GM23338 (cell line): ENCODE measurements around the gene HJV.
"Not testable (repeated sequence)": the region's sequence is repeated elsewhere in the genome, so short reads cannot be mapped to it uniquely, and the experiment has no call there.

Experiments
- EZH2 ChIP-seq: fragments of 200-600 bp; sonication (generic); IDR thresholded peaks from one replicate; pipeline ENCODE4 v1.8.0; 2017; ENCODE audit warnings: antibody characterized with exemption, mild to moderate bottlenecking, low read depth; ENCODE audit not compliant: unreplicated experiment
- EZH2phosphoT487 ChIP-seq: fragments of 200-600 bp; sonication (generic); IDR thresholded peaks from one replicate; pipeline ENCODE4 v1.8.1; 2018; ENCODE audit warnings: antibody characterized with exemption; ENCODE audit not compliant: unreplicated experiment
- JUNB ChIP-seq: IDR thresholded peaks from one replicate; pipeline ENCODE4 v1.6.1; 2016; ENCODE audit warnings: antibody characterized with exemption; ENCODE audit not compliant: unreplicated experiment
- NANOG ChIP-seq: IDR thresholded peaks from 2 replicates; pipeline ENCODE4 v1.6.1; 2016; ENCODE audit warnings: antibody characterized with exemption, borderline replicate concordance
- POLR2AphosphoS5 ChIP-seq: IDR thresholded peaks from 2 replicates; pipeline ENCODE4 v1.6.1; 2016; ENCODE audit warnings: antibody characterized with exemption, low read depth
- ZNF331 ChIP-seq: fragments of 250-450 bp; sonication (Bioruptor Pico); IDR thresholded peaks from 2 replicates; pipeline ENCODE4 v1.5.0; 2020; ENCODE audit warnings: low read depth, mild to moderate bottlenecking, moderate library complexity
- TF ChIP-seq, protein P1 (sequence below), 2 experiments: fragments of 200-600 bp in 1 of 2; sonication (generic) in 1 of 2; conservative IDR thresholded peaks; 2 replicates each; pipeline versions ENCODE4 v1.5.1 to v1.6.1; 2016 to 2017; ENCODE audit warnings: antibody characterized with exemption in 2 of 2, low read depth in 2 of 2, mild to moderate bottlenecking in 2 of 2, moderate library complexity in 1 of 2
- TF ChIP-seq, protein P2 (sequence below): IDR thresholded peaks from one replicate; pipeline ENCODE4 v1.6.1; 2018; ENCODE audit warnings: antibody characterized with exemption; ENCODE audit not compliant: unreplicated experiment
- TF ChIP-seq, protein P3 (sequence below): IDR thresholded peaks from 2 replicates; pipeline ENCODE4 v1.6.1; 2016; ENCODE audit warnings: antibody characterized with exemption
- TF ChIP-seq, protein P4 (sequence below): fragments of 250-450 bp; sonication (Bioruptor Pico); IDR thresholded peaks from 2 replicates; pipeline ENCODE4 v1.5.0; 2020; ENCODE audit warnings: mild to moderate bottlenecking, moderate library complexity

DNA sequence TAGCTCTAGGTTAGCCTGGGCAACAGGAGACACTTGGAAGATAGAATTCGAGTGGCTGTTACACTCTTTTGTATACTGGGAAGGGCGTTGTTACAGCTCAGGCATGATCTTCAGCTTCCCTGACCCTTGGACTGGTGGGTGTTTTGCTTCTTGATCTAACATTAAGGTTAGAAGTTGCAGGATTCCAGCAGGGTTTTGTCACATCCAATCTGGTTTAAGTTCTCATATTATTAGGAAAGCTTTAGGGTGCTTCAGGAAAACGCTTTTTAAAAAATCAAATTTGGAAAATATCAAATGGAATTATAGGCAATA, 29.1 kb upstream of the HJV start:
- TF ChIP-seq, protein P1, sequence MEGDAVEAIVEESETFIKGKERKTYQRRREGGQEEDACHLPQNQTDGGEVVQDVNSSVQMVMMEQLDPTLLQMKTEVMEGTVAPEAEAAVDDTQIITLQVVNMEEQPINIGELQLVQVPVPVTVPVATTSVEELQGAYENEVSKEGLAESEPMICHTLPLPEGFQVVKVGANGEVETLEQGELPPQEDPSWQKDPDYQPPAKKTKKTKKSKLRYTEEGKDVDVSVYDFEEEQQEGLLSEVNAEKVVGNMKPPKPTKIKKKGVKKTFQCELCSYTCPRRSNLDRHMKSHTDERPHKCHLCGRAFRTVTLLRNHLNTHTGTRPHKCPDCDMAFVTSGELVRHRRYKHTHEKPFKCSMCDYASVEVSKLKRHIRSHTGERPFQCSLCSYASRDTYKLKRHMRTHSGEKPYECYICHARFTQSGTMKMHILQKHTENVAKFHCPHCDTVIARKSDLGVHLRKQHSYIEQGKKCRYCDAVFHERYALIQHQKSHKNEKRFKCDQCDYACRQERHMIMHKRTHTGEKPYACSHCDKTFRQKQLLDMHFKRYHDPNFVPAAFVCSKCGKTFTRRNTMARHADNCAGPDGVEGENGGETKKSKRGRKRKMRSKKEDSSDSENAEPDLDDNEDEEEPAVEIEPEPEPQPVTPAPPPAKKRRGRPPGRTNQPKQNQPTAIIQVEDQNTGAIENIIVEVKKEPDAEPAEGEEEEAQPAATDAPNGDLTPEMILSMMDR (conservative IDR thresholded peaks at IDR 0.05; ENCODE audit: low read depth in 2 of 2): not testable (repeated sequence)
- not testable (repeated sequence) for TF ChIP-seq POLR2AphosphoS5; EZH2phosphoT487; JUNB; EZH2; ZNF331 (CRISPR knock-in tag); NANOG
- TF ChIP-seq, protein P2, sequence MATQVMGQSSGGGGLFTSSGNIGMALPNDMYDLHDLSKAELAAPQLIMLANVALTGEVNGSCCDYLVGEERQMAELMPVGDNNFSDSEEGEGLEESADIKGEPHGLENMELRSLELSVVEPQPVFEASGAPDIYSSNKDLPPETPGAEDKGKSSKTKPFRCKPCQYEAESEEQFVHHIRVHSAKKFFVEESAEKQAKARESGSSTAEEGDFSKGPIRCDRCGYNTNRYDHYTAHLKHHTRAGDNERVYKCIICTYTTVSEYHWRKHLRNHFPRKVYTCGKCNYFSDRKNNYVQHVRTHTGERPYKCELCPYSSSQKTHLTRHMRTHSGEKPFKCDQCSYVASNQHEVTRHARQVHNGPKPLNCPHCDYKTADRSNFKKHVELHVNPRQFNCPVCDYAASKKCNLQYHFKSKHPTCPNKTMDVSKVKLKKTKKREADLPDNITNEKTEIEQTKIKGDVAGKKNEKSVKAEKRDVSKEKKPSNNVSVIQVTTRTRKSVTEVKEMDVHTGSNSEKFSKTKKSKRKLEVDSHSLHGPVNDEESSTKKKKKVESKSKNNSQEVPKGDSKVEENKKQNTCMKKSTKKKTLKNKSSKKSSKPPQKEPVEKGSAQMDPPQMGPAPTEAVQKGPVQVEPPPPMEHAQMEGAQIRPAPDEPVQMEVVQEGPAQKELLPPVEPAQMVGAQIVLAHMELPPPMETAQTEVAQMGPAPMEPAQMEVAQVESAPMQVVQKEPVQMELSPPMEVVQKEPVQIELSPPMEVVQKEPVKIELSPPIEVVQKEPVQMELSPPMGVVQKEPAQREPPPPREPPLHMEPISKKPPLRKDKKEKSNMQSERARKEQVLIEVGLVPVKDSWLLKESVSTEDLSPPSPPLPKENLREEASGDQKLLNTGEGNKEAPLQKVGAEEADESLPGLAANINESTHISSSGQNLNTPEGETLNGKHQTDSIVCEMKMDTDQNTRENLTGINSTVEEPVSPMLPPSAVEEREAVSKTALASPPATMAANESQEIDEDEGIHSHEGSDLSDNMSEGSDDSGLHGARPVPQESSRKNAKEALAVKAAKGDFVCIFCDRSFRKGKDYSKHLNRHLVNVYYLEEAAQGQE: not testable (repeated sequence)
- TF ChIP-seq, protein P3, sequence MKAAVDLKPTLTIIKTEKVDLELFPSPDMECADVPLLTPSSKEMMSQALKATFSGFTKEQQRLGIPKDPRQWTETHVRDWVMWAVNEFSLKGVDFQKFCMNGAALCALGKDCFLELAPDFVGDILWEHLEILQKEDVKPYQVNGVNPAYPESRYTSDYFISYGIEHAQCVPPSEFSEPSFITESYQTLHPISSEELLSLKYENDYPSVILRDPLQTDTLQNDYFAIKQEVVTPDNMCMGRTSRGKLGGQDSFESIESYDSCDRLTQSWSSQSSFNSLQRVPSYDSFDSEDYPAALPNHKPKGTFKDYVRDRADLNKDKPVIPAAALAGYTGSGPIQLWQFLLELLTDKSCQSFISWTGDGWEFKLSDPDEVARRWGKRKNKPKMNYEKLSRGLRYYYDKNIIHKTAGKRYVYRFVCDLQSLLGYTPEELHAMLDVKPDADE: not testable (repeated sequence)
- TF ChIP-seq, protein P4, sequence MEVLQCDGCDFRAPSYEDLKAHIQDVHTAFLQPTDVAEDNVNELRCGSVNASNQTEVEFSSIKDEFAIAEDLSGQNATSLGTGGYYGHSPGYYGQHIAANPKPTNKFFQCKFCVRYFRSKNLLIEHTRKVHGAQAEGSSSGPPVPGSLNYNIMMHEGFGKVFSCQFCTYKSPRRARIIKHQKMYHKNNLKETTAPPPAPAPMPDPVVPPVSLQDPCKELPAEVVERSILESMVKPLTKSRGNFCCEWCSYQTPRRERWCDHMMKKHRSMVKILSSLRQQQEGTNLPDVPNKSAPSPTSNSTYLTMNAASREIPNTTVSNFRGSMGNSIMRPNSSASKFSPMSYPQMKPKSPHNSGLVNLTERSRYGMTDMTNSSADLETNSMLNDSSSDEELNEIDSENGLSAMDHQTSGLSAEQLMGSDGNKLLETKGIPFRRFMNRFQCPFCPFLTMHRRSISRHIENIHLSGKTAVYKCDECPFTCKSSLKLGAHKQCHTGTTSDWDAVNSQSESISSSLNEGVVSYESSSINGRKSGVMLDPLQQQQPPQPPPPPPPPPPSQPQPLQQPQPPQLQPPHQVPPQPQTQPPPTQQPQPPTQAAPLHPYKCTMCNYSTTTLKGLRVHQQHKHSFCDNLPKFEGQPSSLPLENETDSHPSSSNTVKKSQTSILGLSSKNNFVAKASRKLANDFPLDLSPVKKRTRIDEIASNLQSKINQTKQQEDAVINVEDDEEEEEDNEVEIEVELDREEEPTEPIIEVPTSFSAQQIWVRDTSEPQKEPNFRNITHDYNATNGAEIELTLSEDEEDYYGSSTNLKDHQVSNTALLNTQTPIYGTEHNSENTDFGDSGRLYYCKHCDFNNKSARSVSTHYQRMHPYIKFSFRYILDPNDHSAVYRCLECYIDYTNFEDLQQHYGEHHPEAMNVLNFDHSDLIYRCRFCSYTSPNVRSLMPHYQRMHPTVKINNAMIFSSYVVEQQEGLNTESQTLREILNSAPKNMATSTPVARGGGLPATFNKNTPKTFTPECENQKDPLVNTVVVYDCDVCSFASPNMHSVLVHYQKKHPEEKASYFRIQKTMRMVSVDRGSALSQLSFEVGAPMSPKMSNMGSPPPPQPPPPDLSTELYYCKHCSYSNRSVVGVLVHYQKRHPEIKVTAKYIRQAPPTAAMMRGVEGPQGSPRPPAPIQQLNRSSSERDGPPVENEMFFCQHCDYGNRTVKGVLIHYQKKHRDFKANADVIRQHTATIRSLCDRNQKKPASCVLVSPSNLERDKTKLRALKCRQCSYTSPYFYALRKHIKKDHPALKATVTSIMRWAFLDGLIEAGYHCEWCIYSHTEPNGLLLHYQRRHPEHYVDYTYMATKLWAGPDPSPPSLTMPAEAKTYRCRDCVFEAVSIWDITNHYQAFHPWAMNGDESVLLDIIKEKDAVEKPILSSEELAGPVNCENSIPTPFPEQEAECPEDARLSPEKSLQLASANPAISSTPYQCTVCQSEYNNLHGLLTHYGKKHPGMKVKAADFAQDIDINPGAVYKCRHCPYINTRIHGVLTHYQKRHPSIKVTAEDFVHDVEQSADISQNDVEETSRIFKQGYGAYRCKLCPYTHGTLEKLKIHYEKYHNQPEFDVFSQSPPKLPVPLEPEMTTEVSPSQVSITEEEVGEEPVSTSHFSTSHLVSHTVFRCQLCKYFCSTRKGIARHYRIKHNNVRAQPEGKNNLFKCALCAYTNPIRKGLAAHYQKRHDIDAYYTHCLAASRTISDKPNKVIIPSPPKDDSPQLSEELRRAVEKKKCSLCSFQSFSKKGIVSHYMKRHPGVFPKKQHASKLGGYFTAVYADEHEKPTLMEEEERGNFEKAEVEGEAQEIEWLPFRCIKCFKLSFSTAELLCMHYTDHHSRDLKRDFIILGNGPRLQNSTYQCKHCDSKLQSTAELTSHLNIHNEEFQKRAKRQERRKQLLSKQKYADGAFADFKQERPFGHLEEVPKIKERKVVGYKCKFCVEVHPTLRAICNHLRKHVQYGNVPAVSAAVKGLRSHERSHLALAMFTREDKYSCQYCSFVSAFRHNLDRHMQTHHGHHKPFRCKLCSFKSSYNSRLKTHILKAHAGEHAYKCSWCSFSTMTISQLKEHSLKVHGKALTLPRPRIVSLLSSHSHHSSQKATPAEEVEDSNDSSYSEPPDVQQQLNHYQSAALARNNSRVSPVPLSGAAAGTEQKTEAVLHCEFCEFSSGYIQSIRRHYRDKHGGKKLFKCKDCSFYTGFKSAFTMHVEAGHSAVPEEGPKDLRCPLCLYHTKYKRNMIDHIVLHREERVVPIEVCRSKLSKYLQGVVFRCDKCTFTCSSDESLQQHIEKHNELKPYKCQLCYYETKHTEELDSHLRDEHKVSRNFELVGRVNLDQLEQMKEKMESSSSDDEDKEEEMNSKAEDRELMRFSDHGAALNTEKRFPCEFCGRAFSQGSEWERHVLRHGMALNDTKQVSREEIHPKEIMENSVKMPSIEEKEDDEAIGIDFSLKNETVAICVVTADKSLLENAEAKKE (CRISPR knock-in tag): not testable (repeated sequence)
